PC-9 (cell line): ENCODE measurements around the gene MMP17. TPM values are rescaled to one million over a fixed set of nuclear protein-coding genes. Genes with fewer than 3 reads are reported as not detected.
"Not testable (repeated sequence)": the region's sequence is repeated elsewhere in the genome, so short reads cannot be mapped to it uniquely, and the experiment has no call there.

Experiments used
- BruUV-seq: library from RNA; stranded (reverse); fragments of 400-500 nt; replicated peaks from 2 replicates; lab custom pipeline; 2021; lab: Mats Ljungman, UMichigan
- CTCF ChIA-PET: fragments of 300-600 bp; sonication (Branson Sonifier 250); formaldehyde crosslinking; loops from one replicate; lab custom pipeline; 2022; ENCODE audit warnings: antibody characterized with exemption; lab: Charles Lee
- POLR2A ChIA-PET: fragments of 300-600 bp; sonication (Branson Sonifier 250); formaldehyde crosslinking; loops from one replicate; lab custom pipeline; 2022; ENCODE audit warnings: antibody characterized with exemption; ENCODE audit not compliant: unreplicated experiment; lab: Charles Lee
- DNase-seq, 2 experiments: peaks; one replicate each; pipeline versions ENCODE4 v3.0.0 to v3.0.0-alpha.2; 2015 to 2022; ENCODE audit warnings: mixed read lengths in 1 of 2
- H2AFZ ChIP-seq: fragments of 200-600 bp; sonication (generic); 2 replicates; pipeline ENCODE4 v1.8.1; 2017; ENCODE audit warnings: antibody characterized with exemption
- H3F3A ChIP-seq: fragments of 200-600 bp; sonication (generic); 2 replicates; pipeline ENCODE4 v1.8.1; 2017; ENCODE audit warnings: antibody characterized with exemption, mild to moderate bottlenecking, low read depth; ENCODE audit not compliant: insufficient read depth
- H3K27ac ChIP-seq: fragments of 200-600 bp; sonication (generic); 2 replicates; pipeline ENCODE4 v1.6.1; 2016; ENCODE audit warnings: mixed run types
- H3K27me3 ChIP-seq: fragments of 200-600 bp; sonication (generic); 2 replicates; pipeline ENCODE4 v1.6.1; 2016; ENCODE audit warnings: low read depth, mixed run types; ENCODE audit not compliant: insufficient read depth
- H3K36me3 ChIP-seq: fragments of 200-600 bp; sonication (generic); 2 replicates; pipeline ENCODE4 v1.6.1; 2016; ENCODE audit warnings: low read depth, mixed run types
- H3K4me1 ChIP-seq: fragments of 200-600 bp; sonication (generic); replicated peaks from 2 replicates; pipeline ENCODE4 v1.6.1; 2016; ENCODE audit warnings: mixed run types; ENCODE audit not compliant: insufficient read depth
- H3K4me2 ChIP-seq: fragments of 200-600 bp; sonication (generic); 2 replicates; pipeline ENCODE4 v1.6.1; 2017; ENCODE audit warnings: mixed run types
- H3K4me3 ChIP-seq: fragments of 200-600 bp; sonication (generic); 2 replicates; pipeline ENCODE4 v1.6.1; 2016; ENCODE audit warnings: mixed run types
- H3K79me2 ChIP-seq: fragments of 200-600 bp; sonication (generic); 2 replicates; pipeline ENCODE4 v1.6.1; 2017; ENCODE audit warnings: low read depth, mixed run types
- H3K9me2 ChIP-seq: fragments of 200-600 bp; sonication (generic); 2 replicates; pipeline ENCODE4 v1.8.1; 2017; ENCODE audit warnings: mild to moderate bottlenecking; ENCODE audit not compliant: insufficient read depth
- H3K9me3 ChIP-seq: fragments of 200-600 bp; sonication (generic); 2 replicates; pipeline ENCODE4 v1.8.1; 2016; ENCODE audit warnings: low read depth; ENCODE audit not compliant: insufficient read depth
- H4K20me1 ChIP-seq: fragments of 200-600 bp; sonication (generic); 2 replicates; pipeline ENCODE4 v1.8.1; 2017; ENCODE audit not compliant: insufficient read depth
- CTCF ChIP-seq: fragments of 200-600 bp; sonication (generic); conservative IDR thresholded peaks from 2 replicates; pipeline ENCODE4 v1.6.1; 2017; ENCODE audit warnings: mixed run types, antibody characterized with exemption, mild to moderate bottlenecking, moderate library complexity
- EZH2 ChIP-seq: fragments of 200-600 bp; sonication (generic); IDR thresholded peaks from 2 replicates; pipeline ENCODE4 v1.8.0; 2017; ENCODE audit warnings: antibody characterized with exemption, low read depth
- intact Hi-C: fragments of 100-400 bp; cut with micrococcal nuclease; formaldehyde crosslinking; loops from one replicate; pipeline ENCODE4 v1.10.0; 2022; ENCODE audit not compliant: unreplicated experiment
- total RNA-seq: library from RNA; stranded (reverse); gene quantifications from 2 replicates; pipeline ENCODE4 v1.2.3, GENCODE V29; 2021

MMP17 gene
- total RNA-seq, 1 experiment from 2014 or later, result 3.3 TPM

GRCh38 chr12:131873293-131873692 lies 45.1 kb downstream of the MMP17 start:
- TF ChIP-seq EZH2 (no peak), CTCF (no peak)

GRCh38 chr12:131874972-131875371 lies 46.8 kb downstream of the MMP17 start:
- intact Hi-C loops, H3K4me2 ChIP-seq, DNase-seq, H3K27ac ChIP-seq, H4K20me1 ChIP-seq, H3K79me2 ChIP-seq, CTCF ChIA-PET, H3K27me3 ChIP-seq, H3K4me3 ChIP-seq, H2AFZ ChIP-seq, POLR2A ChIA-PET, H3K36me3 ChIP-seq, H3K9me3 ChIP-seq, H3K9me2 ChIP-seq, BruUV-seq: not testable (repeated sequence)
- peaks cover 41% of the 10 kb centered on the region for H3F3A ChIP-seq
- peaks cover 80% of the 10 kb centered on the region for H3K4me1 ChIP-seq

More at GRCh38 chr12:131873293-131873692, 45.1 kb downstream of the MMP17 start:
- Histone ChIP-seq H3K4me1 (peaks cover 76% of the 10 kb centered on the region), H3K27me3 (no peaks in the 10 kb centered on the region), H3K36me3 (no peaks in the 10 kb centered on the region), H3K27ac (no peak overlapping the region), H3K4me3 (no peak overlapping the region), H3F3A (peaks cover 49% of the 10 kb centered on the region), H4K20me1 (no peaks in the 10 kb centered on the region), H3K79me2 (no peaks in the 10 kb centered on the region), H2AFZ (no peak overlapping the region), H3K9me3 (no peaks in the 10 kb centered on the region), H3K4me2 (no peak overlapping the region), H3K9me2 (no peaks in the 10 kb centered on the region)
- BruUV-seq, result no TSS peak
- ChIA-PET CTCF (no interaction called here), POLR2A (interaction anchor here (0.7 kb wide), 1 partner anchor 57 kb away, joined by 3 read pairs; no protein-coding TSS in a partner anchor)
- intact Hi-C loops, result no loop called here
- DNase-seq, result no peak

- Histone ChIP-seq H3K27ac (peak overlapping the region; percentile 30), H3K4me3 (peak overlapping the region; percentile 21; the same call in 1 of the 2 replicates), H3F3A (peaks cover 25% of the 10 kb centered on the region), H3K4me1 (peaks cover 63% of the 10 kb centered on the region), H3K4me2 (peak overlapping the region; percentile 64)
- H2AFZ ChIP-seq, H3K79me2 ChIP-seq, H3K36me3 ChIP-seq, H3K27me3 ChIP-seq, H3K9me3 ChIP-seq, BruUV-seq, POLR2A ChIA-PET, CTCF ChIA-PET, H3K9me2 ChIP-seq, H4K20me1 ChIP-seq, intact Hi-C loops: not testable (repeated sequence)
- DNase-seq, result peak; percentile 82 to 95
Observed at GRCh38 chr12:131877216-131877615, 49.0 kb downstream of the MMP17 start.

- intact Hi-C loops, BruUV-seq, H3K36me3 ChIP-seq, POLR2A ChIA-PET, H3K9me3 ChIP-seq, H2AFZ ChIP-seq, H3K79me2 ChIP-seq, H4K20me1 ChIP-seq, H3K27me3 ChIP-seq, CTCF ChIA-PET, H3K4me3 ChIP-seq, H3K9me2 ChIP-seq: not testable (repeated sequence)
- Histone ChIP-seq H3K4me2 (peak overlapping the region; percentile 64), H3K27ac (peak overlapping the region; percentile 25; the same call in 1 of the 2 replicates), H3F3A (peaks cover 28% of the 10 kb centered on the region), H3K4me1 (peaks cover 57% of the 10 kb centered on the region)
- peak in 1 of 2 experiments; percentile 32 for DNase-seq
Observed at GRCh38 chr12:131878436-131878835, 50.2 kb downstream of the MMP17 start.
